ENCODE data around the gene DESI1.

DNA sequence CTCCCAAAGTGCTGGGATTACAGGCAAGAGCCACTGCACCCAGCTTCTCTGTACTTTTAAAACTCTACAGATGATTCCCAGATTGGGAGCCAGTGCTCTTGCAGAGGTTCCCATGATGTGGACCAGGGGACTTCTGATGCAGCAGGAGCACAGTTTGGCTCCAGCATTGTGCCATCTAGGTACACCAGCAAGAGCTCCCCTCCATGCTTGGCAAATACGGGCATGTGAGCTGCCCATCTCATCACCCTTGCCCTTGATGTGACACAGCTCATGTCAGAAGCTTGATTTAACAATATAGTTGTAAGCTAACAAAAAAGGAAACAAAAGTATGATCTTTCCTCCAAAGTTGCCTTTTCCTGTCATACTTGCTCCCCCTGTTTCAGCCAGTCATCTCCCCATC, 39.1 kb upstream of the DESI1 start:
- no peak for TF ChIP-seq RCOR1 (IDR thresholded peaks at IDR 0.05; ENCODE audit: low read length)
- TF ChIP-seq POLR2AphosphoS5 (IDR thresholded peaks at IDR 0.05; ENCODE audit: low read depth, low read length): no peak
- no peak for TF ChIP-seq FOXM1 (IDR thresholded peaks at IDR 0.05; ENCODE audit: low read depth)
- TF ChIP-seq, protein P1, sequence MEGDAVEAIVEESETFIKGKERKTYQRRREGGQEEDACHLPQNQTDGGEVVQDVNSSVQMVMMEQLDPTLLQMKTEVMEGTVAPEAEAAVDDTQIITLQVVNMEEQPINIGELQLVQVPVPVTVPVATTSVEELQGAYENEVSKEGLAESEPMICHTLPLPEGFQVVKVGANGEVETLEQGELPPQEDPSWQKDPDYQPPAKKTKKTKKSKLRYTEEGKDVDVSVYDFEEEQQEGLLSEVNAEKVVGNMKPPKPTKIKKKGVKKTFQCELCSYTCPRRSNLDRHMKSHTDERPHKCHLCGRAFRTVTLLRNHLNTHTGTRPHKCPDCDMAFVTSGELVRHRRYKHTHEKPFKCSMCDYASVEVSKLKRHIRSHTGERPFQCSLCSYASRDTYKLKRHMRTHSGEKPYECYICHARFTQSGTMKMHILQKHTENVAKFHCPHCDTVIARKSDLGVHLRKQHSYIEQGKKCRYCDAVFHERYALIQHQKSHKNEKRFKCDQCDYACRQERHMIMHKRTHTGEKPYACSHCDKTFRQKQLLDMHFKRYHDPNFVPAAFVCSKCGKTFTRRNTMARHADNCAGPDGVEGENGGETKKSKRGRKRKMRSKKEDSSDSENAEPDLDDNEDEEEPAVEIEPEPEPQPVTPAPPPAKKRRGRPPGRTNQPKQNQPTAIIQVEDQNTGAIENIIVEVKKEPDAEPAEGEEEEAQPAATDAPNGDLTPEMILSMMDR (IDR thresholded peaks at IDR 0.05): no peak
- TF ChIP-seq, protein P2, sequence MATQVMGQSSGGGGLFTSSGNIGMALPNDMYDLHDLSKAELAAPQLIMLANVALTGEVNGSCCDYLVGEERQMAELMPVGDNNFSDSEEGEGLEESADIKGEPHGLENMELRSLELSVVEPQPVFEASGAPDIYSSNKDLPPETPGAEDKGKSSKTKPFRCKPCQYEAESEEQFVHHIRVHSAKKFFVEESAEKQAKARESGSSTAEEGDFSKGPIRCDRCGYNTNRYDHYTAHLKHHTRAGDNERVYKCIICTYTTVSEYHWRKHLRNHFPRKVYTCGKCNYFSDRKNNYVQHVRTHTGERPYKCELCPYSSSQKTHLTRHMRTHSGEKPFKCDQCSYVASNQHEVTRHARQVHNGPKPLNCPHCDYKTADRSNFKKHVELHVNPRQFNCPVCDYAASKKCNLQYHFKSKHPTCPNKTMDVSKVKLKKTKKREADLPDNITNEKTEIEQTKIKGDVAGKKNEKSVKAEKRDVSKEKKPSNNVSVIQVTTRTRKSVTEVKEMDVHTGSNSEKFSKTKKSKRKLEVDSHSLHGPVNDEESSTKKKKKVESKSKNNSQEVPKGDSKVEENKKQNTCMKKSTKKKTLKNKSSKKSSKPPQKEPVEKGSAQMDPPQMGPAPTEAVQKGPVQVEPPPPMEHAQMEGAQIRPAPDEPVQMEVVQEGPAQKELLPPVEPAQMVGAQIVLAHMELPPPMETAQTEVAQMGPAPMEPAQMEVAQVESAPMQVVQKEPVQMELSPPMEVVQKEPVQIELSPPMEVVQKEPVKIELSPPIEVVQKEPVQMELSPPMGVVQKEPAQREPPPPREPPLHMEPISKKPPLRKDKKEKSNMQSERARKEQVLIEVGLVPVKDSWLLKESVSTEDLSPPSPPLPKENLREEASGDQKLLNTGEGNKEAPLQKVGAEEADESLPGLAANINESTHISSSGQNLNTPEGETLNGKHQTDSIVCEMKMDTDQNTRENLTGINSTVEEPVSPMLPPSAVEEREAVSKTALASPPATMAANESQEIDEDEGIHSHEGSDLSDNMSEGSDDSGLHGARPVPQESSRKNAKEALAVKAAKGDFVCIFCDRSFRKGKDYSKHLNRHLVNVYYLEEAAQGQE (IDR thresholded peaks at IDR 0.05; ENCODE audit: low read depth, low read length): no peak
- TF ChIP-seq FOXJ3 (CRISPR knock-in tag; IDR thresholded peaks at IDR 0.05): no peak
- TF ChIP-seq JUND (IDR thresholded peaks at IDR 0.05): no peak
- TF ChIP-seq, protein P3, sequence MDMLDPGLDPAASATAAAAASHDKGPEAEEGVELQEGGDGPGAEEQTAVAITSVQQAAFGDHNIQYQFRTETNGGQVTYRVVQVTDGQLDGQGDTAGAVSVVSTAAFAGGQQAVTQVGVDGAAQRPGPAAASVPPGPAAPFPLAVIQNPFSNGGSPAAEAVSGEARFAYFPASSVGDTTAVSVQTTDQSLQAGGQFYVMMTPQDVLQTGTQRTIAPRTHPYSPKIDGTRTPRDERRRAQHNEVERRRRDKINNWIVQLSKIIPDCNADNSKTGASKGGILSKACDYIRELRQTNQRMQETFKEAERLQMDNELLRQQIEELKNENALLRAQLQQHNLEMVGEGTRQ (IDR thresholded peaks at IDR 0.05; ENCODE audit: borderline replicate concordance, low read depth, low read length): no peak
- no peak for TF ChIP-seq MXI1 (IDR thresholded peaks at IDR 0.05; ENCODE audit: low read depth, low read length)
- TF ChIP-seq TCF12 (IDR thresholded peaks at IDR 0.05): no peak
- TF ChIP-seq YY1 (IDR thresholded peaks at IDR 0.05; ENCODE audit: low read depth): no peak
- TF ChIP-seq EP300 (IDR thresholded peaks at IDR 0.05; ENCODE audit: borderline replicate concordance in 1 of 2, low read depth in 1 of 2, low read length in 1 of 2): no peak
- no peak for TF ChIP-seq RFX5 (IDR thresholded peaks at IDR 0.05; ENCODE audit: low read length)
- TF ChIP-seq FOSL2 (IDR thresholded peaks at IDR 0.05; ENCODE audit: borderline replicate concordance, low read depth): no peak
